PC-9 (cell line): ENCODE results near the gene EXT2. TPM values are rescaled to one million over a fixed set of nuclear protein-coding genes. Genes with fewer than 3 reads are reported as not detected.

ENCODE experiments used
- BruUV-seq: library from RNA; stranded (reverse); fragments of 400-500 nt; replicated peaks from 2 replicates; lab custom pipeline; 2021; lab: Mats Ljungman, UMichigan
- CTCF ChIA-PET: fragments of 300-600 bp; sonication (Branson Sonifier 250); formaldehyde crosslinking; loops from one replicate; lab custom pipeline; 2022; ENCODE audit warnings: antibody characterized with exemption; lab: Charles Lee
- POLR2A ChIA-PET: fragments of 300-600 bp; sonication (Branson Sonifier 250); formaldehyde crosslinking; loops from one replicate; lab custom pipeline; 2022; ENCODE audit warnings: antibody characterized with exemption; ENCODE audit not compliant: unreplicated experiment; lab: Charles Lee
- DNase-seq, 2 experiments: peaks; one replicate each; pipeline versions ENCODE4 v3.0.0 to v3.0.0-alpha.2; 2015 to 2022; ENCODE audit warnings: mixed read lengths in 1 of 2
- H2AFZ ChIP-seq: fragments of 200-600 bp; sonication (generic); 2 replicates; pipeline ENCODE4 v1.8.1; 2017; ENCODE audit warnings: antibody characterized with exemption
- H3F3A ChIP-seq: fragments of 200-600 bp; sonication (generic); 2 replicates; pipeline ENCODE4 v1.8.1; 2017; ENCODE audit warnings: antibody characterized with exemption, mild to moderate bottlenecking, low read depth; ENCODE audit not compliant: insufficient read depth
- H3K27ac ChIP-seq: fragments of 200-600 bp; sonication (generic); 2 replicates; pipeline ENCODE4 v1.6.1; 2016; ENCODE audit warnings: mixed run types
- H3K27me3 ChIP-seq: fragments of 200-600 bp; sonication (generic); 2 replicates; pipeline ENCODE4 v1.6.1; 2016; ENCODE audit warnings: low read depth, mixed run types; ENCODE audit not compliant: insufficient read depth
- H3K36me3 ChIP-seq: fragments of 200-600 bp; sonication (generic); 2 replicates; pipeline ENCODE4 v1.6.1; 2016; ENCODE audit warnings: low read depth, mixed run types
- H3K4me1 ChIP-seq: fragments of 200-600 bp; sonication (generic); replicated peaks from 2 replicates; pipeline ENCODE4 v1.6.1; 2016; ENCODE audit warnings: mixed run types; ENCODE audit not compliant: insufficient read depth
- H3K4me2 ChIP-seq: fragments of 200-600 bp; sonication (generic); 2 replicates; pipeline ENCODE4 v1.6.1; 2017; ENCODE audit warnings: mixed run types
- H3K4me3 ChIP-seq: fragments of 200-600 bp; sonication (generic); 2 replicates; pipeline ENCODE4 v1.6.1; 2016; ENCODE audit warnings: mixed run types
- H3K79me2 ChIP-seq: fragments of 200-600 bp; sonication (generic); 2 replicates; pipeline ENCODE4 v1.6.1; 2017; ENCODE audit warnings: low read depth, mixed run types
- H3K9me2 ChIP-seq: fragments of 200-600 bp; sonication (generic); 2 replicates; pipeline ENCODE4 v1.8.1; 2017; ENCODE audit warnings: mild to moderate bottlenecking; ENCODE audit not compliant: insufficient read depth
- H3K9me3 ChIP-seq: fragments of 200-600 bp; sonication (generic); 2 replicates; pipeline ENCODE4 v1.8.1; 2016; ENCODE audit warnings: low read depth; ENCODE audit not compliant: insufficient read depth
- H4K20me1 ChIP-seq: fragments of 200-600 bp; sonication (generic); 2 replicates; pipeline ENCODE4 v1.8.1; 2017; ENCODE audit not compliant: insufficient read depth
- EZH2 ChIP-seq: fragments of 200-600 bp; sonication (generic); IDR thresholded peaks from 2 replicates; pipeline ENCODE4 v1.8.0; 2017; ENCODE audit warnings: antibody characterized with exemption, low read depth
- intact Hi-C: fragments of 100-400 bp; cut with micrococcal nuclease; formaldehyde crosslinking; loops from one replicate; pipeline ENCODE4 v1.10.0; 2022; ENCODE audit not compliant: unreplicated experiment
- total RNA-seq: library from RNA; stranded (reverse); gene quantifications from 2 replicates; pipeline ENCODE4 v1.2.3, GENCODE V29; 2021
- TF ChIP-seq, protein P1 (sequence below): fragments of 200-600 bp; sonication (generic); conservative IDR thresholded peaks from 2 replicates; pipeline ENCODE4 v1.6.1; 2017; ENCODE audit warnings: mixed run types, antibody characterized with exemption, mild to moderate bottlenecking, moderate library complexity

The EXT2 gene
- total RNA-seq, 1 experiment from 2014 or later = 72.4 TPM

DNA sequence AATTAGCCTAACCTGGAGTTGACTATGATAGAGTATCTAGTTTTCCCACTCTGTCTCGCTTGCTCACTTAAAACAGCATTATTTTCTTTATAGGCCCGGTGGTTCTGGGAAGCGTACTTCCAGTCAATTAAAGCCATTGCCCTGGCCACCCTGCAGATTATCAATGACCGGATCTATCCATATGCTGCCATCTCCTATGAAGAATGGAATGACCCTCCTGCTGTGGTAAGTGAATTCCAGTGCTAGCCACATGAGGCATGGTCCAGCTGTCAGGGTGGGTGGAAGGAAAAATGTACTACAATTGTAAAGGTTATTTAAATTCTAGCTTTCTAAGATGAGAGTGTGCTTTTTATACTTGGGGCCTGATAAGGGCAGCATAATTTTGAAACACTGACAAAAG, 76.0 kb downstream of the EXT2 start:
- H3K9me3 ChIP-seq = no peaks in the 10 kb centered on the region
- intact Hi-C loops = no loop called here
- no peaks in the 10 kb centered on the region for H3K4me1 ChIP-seq
- no peak overlapping the region for H3K4me3 ChIP-seq
- peaks cover 6% of the 10 kb centered on the region; the same call in 1 of the 2 replicates for H4K20me1 ChIP-seq
- H3K27me3 ChIP-seq = no peaks in the 10 kb centered on the region
- H3K36me3 ChIP-seq = no peaks in the 10 kb centered on the region
- no peak overlapping the region for H3K4me2 ChIP-seq
- no peaks in the 10 kb centered on the region for H3F3A ChIP-seq
- TF ChIP-seq EZH2 = no peak
- TF ChIP-seq, protein P1, sequence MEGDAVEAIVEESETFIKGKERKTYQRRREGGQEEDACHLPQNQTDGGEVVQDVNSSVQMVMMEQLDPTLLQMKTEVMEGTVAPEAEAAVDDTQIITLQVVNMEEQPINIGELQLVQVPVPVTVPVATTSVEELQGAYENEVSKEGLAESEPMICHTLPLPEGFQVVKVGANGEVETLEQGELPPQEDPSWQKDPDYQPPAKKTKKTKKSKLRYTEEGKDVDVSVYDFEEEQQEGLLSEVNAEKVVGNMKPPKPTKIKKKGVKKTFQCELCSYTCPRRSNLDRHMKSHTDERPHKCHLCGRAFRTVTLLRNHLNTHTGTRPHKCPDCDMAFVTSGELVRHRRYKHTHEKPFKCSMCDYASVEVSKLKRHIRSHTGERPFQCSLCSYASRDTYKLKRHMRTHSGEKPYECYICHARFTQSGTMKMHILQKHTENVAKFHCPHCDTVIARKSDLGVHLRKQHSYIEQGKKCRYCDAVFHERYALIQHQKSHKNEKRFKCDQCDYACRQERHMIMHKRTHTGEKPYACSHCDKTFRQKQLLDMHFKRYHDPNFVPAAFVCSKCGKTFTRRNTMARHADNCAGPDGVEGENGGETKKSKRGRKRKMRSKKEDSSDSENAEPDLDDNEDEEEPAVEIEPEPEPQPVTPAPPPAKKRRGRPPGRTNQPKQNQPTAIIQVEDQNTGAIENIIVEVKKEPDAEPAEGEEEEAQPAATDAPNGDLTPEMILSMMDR = no peak
- DNase-seq = no peak
- BruUV-seq = no TSS peak
- CTCF ChIA-PET = no interaction called here
- no peak overlapping the region for H3K27ac ChIP-seq
- no peaks in the 10 kb centered on the region for H3K79me2 ChIP-seq
- POLR2A ChIA-PET = no interaction called here
- H3K9me2 ChIP-seq = no peaks in the 10 kb centered on the region
- no peak overlapping the region for H2AFZ ChIP-seq

DNA sequence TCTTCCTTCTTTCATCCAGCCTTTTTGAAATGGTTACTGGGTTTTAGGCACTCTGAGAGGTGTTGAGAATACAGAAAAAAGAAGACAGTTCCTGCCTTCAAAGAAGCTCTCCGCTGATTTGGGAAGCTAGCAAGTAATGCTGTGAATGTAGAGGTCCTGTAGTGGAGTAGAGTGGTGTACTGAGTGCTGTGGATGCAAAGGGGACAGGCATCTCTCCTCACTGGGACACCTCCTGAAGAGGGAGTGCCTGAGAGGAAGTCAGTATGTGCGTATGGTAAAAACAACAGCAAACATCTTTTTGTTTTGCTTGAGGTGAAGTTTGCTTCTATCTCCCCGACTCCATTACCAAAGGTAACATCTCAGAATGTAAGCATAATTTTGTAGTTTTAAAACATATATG, 77.5 kb downstream of the EXT2 start:
- no peaks in the 10 kb centered on the region; the same call in 1 of the 2 replicates for H4K20me1 ChIP-seq
- no peaks in the 10 kb centered on the region for H3K9me2 ChIP-seq
- CTCF ChIA-PET = no interaction called here
- BruUV-seq = no TSS peak
- intact Hi-C loops = no loop called here
- no peaks in the 10 kb centered on the region for H3K4me1 ChIP-seq
- H3K27ac ChIP-seq = no peak overlapping the region
- no peaks in the 10 kb centered on the region for H3K9me3 ChIP-seq
- H3K36me3 ChIP-seq = no peaks in the 10 kb centered on the region
- no peak overlapping the region for H2AFZ ChIP-seq
- no peaks in the 10 kb centered on the region for H3K27me3 ChIP-seq
- H3F3A ChIP-seq = no peaks in the 10 kb centered on the region
- POLR2A ChIA-PET = no interaction called here
- TF ChIP-seq, protein P1 = no peak
- no peak for TF ChIP-seq EZH2
- H3K79me2 ChIP-seq = no peaks in the 10 kb centered on the region
- no peak overlapping the region for H3K4me3 ChIP-seq
- no peak for DNase-seq
- H3K4me2 ChIP-seq = no peak overlapping the region

DNA sequence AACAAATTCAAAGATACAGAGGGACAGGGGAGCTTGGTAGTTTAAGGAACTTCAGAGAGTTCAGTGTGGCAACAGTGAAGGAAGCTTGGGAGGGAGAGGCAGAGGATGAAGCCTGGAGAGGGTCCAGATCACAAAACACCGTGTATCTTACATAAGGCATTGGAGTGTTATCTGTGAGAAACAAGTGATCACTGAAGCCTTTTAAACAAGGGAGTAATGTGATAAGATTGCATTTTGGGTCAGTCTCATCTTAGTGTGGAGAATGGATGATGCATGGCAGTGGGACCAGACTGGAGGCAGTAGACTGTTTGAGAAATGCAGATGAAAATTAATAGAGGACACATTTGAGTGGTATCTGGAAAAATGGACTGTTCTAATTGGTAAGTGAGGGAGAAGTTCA, 79.4 kb downstream of the EXT2 start:
- CTCF ChIA-PET = no interaction called here
- H3K27ac ChIP-seq = no peak overlapping the region
- H3F3A ChIP-seq = no peaks in the 10 kb centered on the region
- no peak overlapping the region for H3K4me3 ChIP-seq
- H2AFZ ChIP-seq = no peak overlapping the region
- intact Hi-C loops = no loop called here
- H3K36me3 ChIP-seq = no peaks in the 10 kb centered on the region
- H3K4me1 ChIP-seq = no peaks in the 10 kb centered on the region
- no peak overlapping the region for H3K4me2 ChIP-seq
- H3K9me2 ChIP-seq = no peaks in the 10 kb centered on the region
- no peak for DNase-seq
- TF ChIP-seq EZH2 = no peak
- TF ChIP-seq, protein P1 = no peak
- POLR2A ChIA-PET = no interaction called here
- H3K27me3 ChIP-seq = no peaks in the 10 kb centered on the region
- H3K79me2 ChIP-seq = no peaks in the 10 kb centered on the region
- H4K20me1 ChIP-seq = no peaks in the 10 kb centered on the region; the same call in 1 of the 2 replicates
- H3K9me3 ChIP-seq = no peaks in the 10 kb centered on the region
- no TSS peak for BruUV-seq
